Progenitor cell of endocrine pancreas (in vitro differentiated cells): Measurements from ENCODE around the gene ERRFI1. TPM values are rescaled to one million over a fixed set of nuclear protein-coding genes. Genes with fewer than 3 reads are reported as not detected.

Source experiments
- DNase-seq: peaks from one replicate; pipeline ENCODE4 v3.0.0; 2021; ENCODE audit warnings: low spot score; ENCODE audit not compliant: unreplicated experiment
- H3K27ac Mint-ChIP-seq: 2 replicates; pipeline ENCODE4 v1.8.0; 2021; ENCODE audit warnings: mild to moderate bottlenecking, moderate library complexity, mixed read lengths
- H3K27me3 Mint-ChIP-seq: 2 replicates; pipeline ENCODE4 v1.8.0; 2021; ENCODE audit warnings: mixed read lengths
- H3K36me3 Mint-ChIP-seq: 2 replicates; pipeline ENCODE4 v1.8.0; 2022; ENCODE audit warnings: mixed read lengths; ENCODE audit not compliant: insufficient read depth
- H3K4me1 Mint-ChIP-seq: 2 replicates; pipeline ENCODE4 v1.8.0; 2021; ENCODE audit warnings: low read depth, mixed read lengths
- H3K4me3 Mint-ChIP-seq: 2 replicates; pipeline ENCODE4 v1.8.0; 2021; ENCODE audit warnings: low read depth, mild to moderate bottlenecking, moderate library complexity, mixed read lengths
- H3K9me3 Mint-ChIP-seq: 2 replicates; pipeline ENCODE4 v1.8.0; 2021; ENCODE audit warnings: low read depth, mixed read lengths
- total RNA-seq: library from RNA; stranded (reverse); gene quantifications from 2 replicates; pipeline ENCODE4 v1.2.1, GENCODE V29; 2021
- TF ChIP-seq, protein P1 (sequence below): fragments of 200-600 bp; sonication (generic); IDR thresholded peaks from one replicate; pipeline ENCODE4 v1.5.0; 2021; ENCODE audit warnings: antibody characterized with exemption, mild to moderate bottlenecking; ENCODE audit not compliant: unreplicated experiment

The ERRFI1 gene
- total RNA-seq, 1 donor from 2014 or later: 138 TPM

DNA sequence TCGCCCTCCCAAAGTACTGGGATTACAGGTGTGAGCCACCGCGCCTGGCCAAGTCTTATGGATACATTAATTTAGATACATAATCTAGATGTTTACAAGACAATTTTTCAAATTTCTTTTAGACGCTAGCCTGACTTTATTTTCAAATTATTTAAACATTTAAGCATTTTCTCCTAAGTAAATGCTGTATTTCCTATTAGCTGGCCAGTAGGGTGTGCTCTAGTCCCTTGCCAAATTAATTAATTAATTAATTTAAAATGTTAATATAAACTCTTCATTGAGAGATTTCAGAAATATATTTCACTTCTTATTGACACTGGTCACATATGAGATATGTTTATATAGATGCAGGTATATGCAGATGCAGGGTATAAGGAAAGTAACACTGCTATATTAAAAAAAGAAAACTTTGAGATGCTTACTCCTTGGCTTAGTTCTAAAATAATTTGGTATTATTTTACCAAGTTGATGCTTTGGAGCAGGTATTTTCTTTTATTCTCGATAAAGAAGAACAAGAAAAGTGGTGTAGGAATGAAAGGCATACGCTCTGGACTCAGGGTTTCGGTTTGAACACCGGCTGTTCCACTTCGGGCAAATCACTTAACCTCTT, 5.2 kb upstream of the ERRFI1 start:
- DNase-seq: no peak
- no peak overlapping the region for H3K4me3 Mint-ChIP-seq
- no peaks in the 10 kb centered on the region for H3K27me3 Mint-ChIP-seq
- no peak overlapping the region for H3K27ac Mint-ChIP-seq
- no peaks in the 10 kb centered on the region for H3K9me3 Mint-ChIP-seq
- H3K4me1 Mint-ChIP-seq: peaks cover 29% of the 10 kb centered on the region
- H3K36me3 Mint-ChIP-seq: no peaks in the 10 kb centered on the region
- TF ChIP-seq, protein P1, sequence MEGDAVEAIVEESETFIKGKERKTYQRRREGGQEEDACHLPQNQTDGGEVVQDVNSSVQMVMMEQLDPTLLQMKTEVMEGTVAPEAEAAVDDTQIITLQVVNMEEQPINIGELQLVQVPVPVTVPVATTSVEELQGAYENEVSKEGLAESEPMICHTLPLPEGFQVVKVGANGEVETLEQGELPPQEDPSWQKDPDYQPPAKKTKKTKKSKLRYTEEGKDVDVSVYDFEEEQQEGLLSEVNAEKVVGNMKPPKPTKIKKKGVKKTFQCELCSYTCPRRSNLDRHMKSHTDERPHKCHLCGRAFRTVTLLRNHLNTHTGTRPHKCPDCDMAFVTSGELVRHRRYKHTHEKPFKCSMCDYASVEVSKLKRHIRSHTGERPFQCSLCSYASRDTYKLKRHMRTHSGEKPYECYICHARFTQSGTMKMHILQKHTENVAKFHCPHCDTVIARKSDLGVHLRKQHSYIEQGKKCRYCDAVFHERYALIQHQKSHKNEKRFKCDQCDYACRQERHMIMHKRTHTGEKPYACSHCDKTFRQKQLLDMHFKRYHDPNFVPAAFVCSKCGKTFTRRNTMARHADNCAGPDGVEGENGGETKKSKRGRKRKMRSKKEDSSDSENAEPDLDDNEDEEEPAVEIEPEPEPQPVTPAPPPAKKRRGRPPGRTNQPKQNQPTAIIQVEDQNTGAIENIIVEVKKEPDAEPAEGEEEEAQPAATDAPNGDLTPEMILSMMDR: peak; percentile 85

DNA sequence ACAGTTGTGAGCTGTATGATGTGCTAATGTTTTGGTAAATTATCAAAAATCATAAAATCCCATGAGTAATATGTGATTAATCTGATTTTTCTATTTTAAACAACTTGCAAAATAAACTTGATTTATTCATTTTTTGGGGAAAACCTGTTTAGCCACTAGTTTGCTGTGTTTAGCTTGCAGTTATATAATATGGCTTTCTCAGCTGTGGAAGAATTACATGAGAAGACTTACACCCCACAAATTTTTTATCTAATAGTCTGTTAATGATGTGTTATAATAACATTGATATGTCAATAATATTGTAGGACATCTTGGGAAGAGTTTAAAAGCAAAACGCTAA, 2.4 kb upstream of the ERRFI1 start:
- no peak for DNase-seq
- Mint-ChIP-seq H3K27ac (peak overlapping the region; percentile 100), H3K4me3 (peak overlapping the region; percentile 99), H3K36me3 (peaks cover 1% of the 10 kb centered on the region), H3K4me1 (peaks cover 38% of the 10 kb centered on the region), H3K9me3 (no peaks in the 10 kb centered on the region), H3K27me3 (no peaks in the 10 kb centered on the region)
- TF ChIP-seq, protein P1: no peak

- Mint-ChIP-seq H3K36me3 (peaks cover 1% of the 10 kb centered on the region), H3K4me3 (peak overlapping the region; percentile 99), H3K27ac (peak overlapping the region; percentile 100), H3K9me3 (no peaks in the 10 kb centered on the region), H3K4me1 (peaks cover 40% of the 10 kb centered on the region), H3K27me3 (no peaks in the 10 kb centered on the region)
- TF ChIP-seq, protein P1: no peak
- no peak for DNase-seq
These were observed 1.9 kb upstream of the ERRFI1 start for GRCh38 chr1:8027748-8028570.

DNA sequence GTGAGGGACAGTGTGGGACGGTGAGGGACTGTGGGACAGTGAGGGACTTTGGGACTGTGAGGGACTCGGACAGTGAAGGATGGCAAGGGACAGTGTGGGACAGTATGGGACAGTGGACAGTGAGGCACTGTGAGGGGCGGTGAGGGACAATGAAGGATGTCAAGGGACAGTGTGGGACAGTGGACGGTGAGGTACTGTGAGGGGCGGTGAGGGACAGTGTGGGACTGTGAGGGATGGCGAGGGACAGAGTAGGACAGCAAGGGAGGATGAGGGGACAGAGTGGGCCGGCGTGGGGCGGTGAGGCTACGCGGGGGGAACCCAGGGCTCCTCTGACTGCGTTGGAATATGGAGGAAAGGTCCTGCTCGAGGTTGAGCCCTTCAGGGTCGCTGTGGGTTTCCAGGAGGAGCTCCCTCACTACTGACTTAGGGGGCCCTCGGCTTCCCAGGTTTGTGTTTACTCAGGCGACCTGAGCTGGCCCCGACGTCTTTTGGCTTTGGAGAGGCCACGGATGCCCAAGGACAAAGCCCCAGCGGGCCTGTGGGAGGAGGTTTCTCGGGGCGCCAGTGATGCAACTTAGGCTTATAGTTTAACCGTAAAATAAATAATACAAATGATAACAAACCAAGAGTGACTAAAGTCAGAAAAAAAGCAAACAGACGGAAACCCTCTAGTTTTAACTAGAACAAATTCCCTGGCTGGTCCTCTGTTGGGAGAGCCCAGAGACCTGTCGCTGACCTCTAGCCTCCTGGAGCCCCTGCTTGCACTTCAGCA, 1.1 kb upstream of the ERRFI1 start:
- Mint-ChIP-seq H3K9me3 (no peaks in the 10 kb centered on the region), H3K27me3 (no peaks in the 10 kb centered on the region), H3K4me3 (peak overlapping the region; percentile 99), H3K4me1 (peaks cover 48% of the 10 kb centered on the region), H3K27ac (peak overlapping the region; percentile 100), H3K36me3 (peaks cover 1% of the 10 kb centered on the region)
- TF ChIP-seq, protein P1: no peak
- DNase-seq: peak; percentile 59

DNA sequence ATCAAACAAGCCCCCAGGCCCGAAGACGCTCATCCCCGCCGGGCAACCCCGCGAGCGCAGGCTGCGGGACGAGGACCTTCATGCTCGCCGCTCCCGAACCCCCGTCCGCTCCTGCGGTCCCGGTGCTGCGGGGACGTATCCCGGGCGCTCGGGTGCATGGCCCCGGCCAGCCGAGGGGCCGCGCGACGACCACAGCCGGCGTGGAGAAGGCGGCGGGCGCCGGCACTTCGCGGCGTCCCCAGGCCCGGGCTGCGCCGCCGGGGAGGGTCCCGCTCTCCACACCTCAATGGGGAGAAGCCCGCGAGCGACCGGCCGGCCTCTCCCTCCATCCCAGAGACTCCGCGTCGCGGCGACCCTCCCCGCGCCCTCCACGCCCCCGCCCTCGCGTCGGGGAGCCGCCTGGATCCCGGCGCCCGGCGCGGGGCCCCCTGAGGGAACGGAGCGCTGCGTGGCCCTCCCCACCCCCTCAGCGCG, 401 bp downstream of the ERRFI1 start:
- peaks cover 58% of the 10 kb centered on the region for H3K4me1 Mint-ChIP-seq
- peaks cover 2% of the 10 kb centered on the region for H3K36me3 Mint-ChIP-seq
- no peak for DNase-seq
- H3K4me3 Mint-ChIP-seq: peak overlapping the region; percentile 85
- TF ChIP-seq, protein P1: no peak
- peak overlapping the region; percentile 94 for H3K27ac Mint-ChIP-seq
- no peaks in the 10 kb centered on the region for H3K9me3 Mint-ChIP-seq
- no peaks in the 10 kb centered on the region for H3K27me3 Mint-ChIP-seq
